Liver (tissue), 3 donors: ENCODE measurements around the gene HRC.

Experiments
- FOXA1 ChIP-seq: IDR thresholded peaks from 2 replicates; pipeline ENCODE4 v1.6.1; 2016; ENCODE audit warnings: antibody characterized with exemption
- TAF1 ChIP-seq: conservative IDR thresholded peaks from 2 replicates; pipeline ENCODE4 v1.6.1; 2016; ENCODE audit warnings: antibody characterized with exemption, mild to moderate bottlenecking
- TF ChIP-seq, protein P1 (sequence below): fragments of 150-350 bp; IDR thresholded peaks from 2 replicates; pipeline ENCODE4 v1.5.1; 2017; ENCODE audit warnings: improper control_type of control experiment, low read depth, low read length; ENCODE audit not compliant: missing input control
- donor health status: healthy.
- donor health status: healthy.

DNA sequence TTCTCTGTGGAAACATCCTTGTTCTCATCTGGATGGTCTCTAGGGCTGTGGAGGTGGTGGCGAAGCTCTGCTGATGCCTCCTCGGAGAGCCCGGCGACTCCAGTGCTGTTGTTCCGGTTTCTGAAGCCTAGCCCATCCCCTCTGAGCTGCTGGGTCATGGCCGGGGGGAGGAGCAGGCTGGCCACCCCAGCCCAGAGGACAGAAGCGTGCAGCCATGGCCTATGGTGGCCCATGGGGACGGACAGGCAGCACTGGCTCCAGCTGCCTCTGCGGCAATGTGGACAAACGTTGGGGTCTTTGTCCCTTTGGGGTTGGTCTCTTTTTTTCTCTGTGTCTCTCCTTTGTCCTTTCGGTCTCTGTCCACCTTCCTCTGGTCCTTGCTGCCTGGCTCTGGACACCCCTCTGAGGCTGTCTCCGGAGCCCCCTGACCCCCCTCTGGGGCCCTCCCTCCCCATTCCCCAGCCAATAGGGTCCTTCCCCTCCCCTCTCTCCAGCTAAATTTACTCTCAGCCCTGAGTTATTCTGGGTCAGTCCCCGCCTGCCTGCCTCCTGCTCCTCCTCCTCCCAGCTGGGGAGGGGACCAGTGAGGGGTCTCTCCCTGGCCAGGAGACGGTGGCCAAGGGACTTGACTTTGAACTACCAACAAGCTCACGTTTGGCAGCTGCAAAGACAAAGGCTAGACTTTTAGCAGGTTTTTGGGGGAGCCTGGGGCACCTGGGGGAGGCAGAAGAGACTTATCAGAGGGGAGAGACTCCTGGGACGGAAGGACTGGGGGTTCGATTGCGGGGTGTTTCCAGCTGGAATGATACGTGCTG, at the start of gene HRC:
- TF ChIP-seq, protein P1, sequence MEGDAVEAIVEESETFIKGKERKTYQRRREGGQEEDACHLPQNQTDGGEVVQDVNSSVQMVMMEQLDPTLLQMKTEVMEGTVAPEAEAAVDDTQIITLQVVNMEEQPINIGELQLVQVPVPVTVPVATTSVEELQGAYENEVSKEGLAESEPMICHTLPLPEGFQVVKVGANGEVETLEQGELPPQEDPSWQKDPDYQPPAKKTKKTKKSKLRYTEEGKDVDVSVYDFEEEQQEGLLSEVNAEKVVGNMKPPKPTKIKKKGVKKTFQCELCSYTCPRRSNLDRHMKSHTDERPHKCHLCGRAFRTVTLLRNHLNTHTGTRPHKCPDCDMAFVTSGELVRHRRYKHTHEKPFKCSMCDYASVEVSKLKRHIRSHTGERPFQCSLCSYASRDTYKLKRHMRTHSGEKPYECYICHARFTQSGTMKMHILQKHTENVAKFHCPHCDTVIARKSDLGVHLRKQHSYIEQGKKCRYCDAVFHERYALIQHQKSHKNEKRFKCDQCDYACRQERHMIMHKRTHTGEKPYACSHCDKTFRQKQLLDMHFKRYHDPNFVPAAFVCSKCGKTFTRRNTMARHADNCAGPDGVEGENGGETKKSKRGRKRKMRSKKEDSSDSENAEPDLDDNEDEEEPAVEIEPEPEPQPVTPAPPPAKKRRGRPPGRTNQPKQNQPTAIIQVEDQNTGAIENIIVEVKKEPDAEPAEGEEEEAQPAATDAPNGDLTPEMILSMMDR: no peak
- TF ChIP-seq TAF1 (no peak), FOXA1 (no peak)
